Ascending aorta (tissue), 2 donors: ENCODE data around the gene SPINK5. TPM values are rescaled to one million over a fixed set of nuclear protein-coding genes. Genes with fewer than 3 reads are reported as not detected.

Source experiments
- DNase-seq, 2 donors: peaks; one replicate each; pipeline ENCODE4 v3.0.0-alpha.2; 2019; ENCODE audit warnings: low spot score in 2 of 2
- H3K27ac ChIP-seq, 2 donors: fragments of 200-600 bp; sonication (generic); one replicate each; pipeline ENCODE4 v1.5.1; 2016 to 2017; ENCODE audit warnings: mild to moderate bottlenecking in 1 of 2
- H3K27me3 ChIP-seq: fragments of 200-600 bp; sonication (generic); one replicate; pipeline ENCODE4 v1.5.1; 2017
- H3K36me3 ChIP-seq, 2 donors: fragments of 200-600 bp; sonication (generic); one replicate each; pipeline ENCODE4 v1.5.1; 2016
- H3K4me1 ChIP-seq, 2 donors: fragments of 200-600 bp; sonication (generic); one replicate each; pipeline ENCODE4 v1.5.1; 2016 to 2017; ENCODE audit warnings: mild to moderate bottlenecking in 1 of 2
- H3K4me3 ChIP-seq, 2 donors: fragments of 200-600 bp; sonication (generic); one replicate each; pipeline ENCODE4 v1.5.1; 2016 to 2017; ENCODE audit warnings: mild to moderate bottlenecking in 1 of 2
- H3K9me3 ChIP-seq, 2 donors: fragments of 200-600 bp; sonication (generic); one replicate each; pipeline ENCODE4 v1.5.1; 2016
- CTCF ChIP-seq, 3 experiments: fragments of 200-600 bp in 2 of 3; fragments of 450-650 bp in 1 of 3; sonication (generic) in 2 of 3; IDR thresholded peaks; one replicate each; pipeline ENCODE4 v1.5.1; 2016 to 2019; ENCODE audit warnings: antibody characterized with exemption in 3 of 3, mild to moderate bottlenecking in 1 of 3, moderate library complexity in 1 of 3
- intact Hi-C: fragments of 100-400 bp; cut with DNase I; formaldehyde crosslinking; loops from one replicate; pipeline ENCODE4 v1.15.1; 2023
- total RNA-seq: library from RNA; depleted of rRNA; stranded (reverse); fragments of >200 nt; gene quantifications from one replicate; pipeline ENCODE4 v1.1.0, GENCODE V29; 2016

Gene SPINK5
- total RNA-seq, 1 donor from 2014 or later = not detected

- H3K9me3 ChIP-seq = no peaks in the 10 kb centered on the region
- DNase-seq = no peak
- H3K27ac ChIP-seq = no peak overlapping the region
- no peak for TF ChIP-seq CTCF (IDR thresholded peaks at IDR 0.05)
- intact Hi-C loops = no loop called here
- no peaks in the 10 kb centered on the region for H3K27me3 ChIP-seq
- no peaks in the 10 kb centered on the region for H3K36me3 ChIP-seq
- no peaks in the 10 kb centered on the region for H3K4me1 ChIP-seq
- no peak overlapping the region for H3K4me3 ChIP-seq
These were observed 71.6 kb downstream of the SPINK5 start for GRCh38 chr5:148135091-148136048.

- TF ChIP-seq CTCF (IDR thresholded peaks at IDR 0.05) = no peak
- intact Hi-C loops = no loop called here
These were observed 77.1 kb downstream of the SPINK5 start for GRCh38 chr5:148140846-148141245.

GRCh38 chr5:148141645-148142044 lies 77.9 kb downstream of the SPINK5 start:
- no peaks in the 10 kb centered on the region for H3K27me3 ChIP-seq
- intact Hi-C loops = no loop called here
- no peak for TF ChIP-seq CTCF (IDR thresholded peaks at IDR 0.05)
- no peak overlapping the region for H3K4me3 ChIP-seq
- no peak for DNase-seq
- no peaks in the 10 kb centered on the region for H3K4me1 ChIP-seq
- no peaks in the 10 kb centered on the region for H3K9me3 ChIP-seq
- H3K27ac ChIP-seq = no peak overlapping the region
- no peaks in the 10 kb centered on the region for H3K36me3 ChIP-seq

More at GRCh38 chr5:148140846-148141245, 77.1 kb downstream of the SPINK5 start:
- no peak for DNase-seq
- Histone ChIP-seq H3K27me3 (no peaks in the 10 kb centered on the region), H3K4me3 (no peak overlapping the region), H3K4me1 (no peaks in the 10 kb centered on the region), H3K9me3 (no peaks in the 10 kb centered on the region), H3K36me3 (no peaks in the 10 kb centered on the region), H3K27ac (no peak overlapping the region)

GRCh38 chr5:148145916-148146315 lies 82.1 kb downstream of the SPINK5 start:
- Histone ChIP-seq H3K4me3 (no peak overlapping the region), H3K9me3 (no peaks in the 10 kb centered on the region), H3K27me3 (no peaks in the 10 kb centered on the region), H3K36me3 (no peaks in the 10 kb centered on the region), H3K4me1 (no peaks in the 10 kb centered on the region), H3K27ac (no peak overlapping the region)
- intact Hi-C loops = no loop called here
- DNase-seq = no peak
- no peak for TF ChIP-seq CTCF (IDR thresholded peaks at IDR 0.05)

- Histone ChIP-seq H3K4me3 (no peak overlapping the region), H3K9me3 (no peaks in the 10 kb centered on the region), H3K4me1 (no peaks in the 10 kb centered on the region), H3K36me3 (no peaks in the 10 kb centered on the region), H3K27ac (no peak overlapping the region), H3K27me3 (no peaks in the 10 kb centered on the region)
- DNase-seq = no peak
- intact Hi-C loops = no loop called here
- TF ChIP-seq CTCF (IDR thresholded peaks at IDR 0.05) = no peak
These were observed 82.7 kb downstream of the SPINK5 start for GRCh38 chr5:148146487-148146886.
